22Rv1 (cell line): ENCODE data around the gene KLHL29.

Experiments
- H3K27ac ChIP-seq: fragments of 450-650 bp; 2 replicates; pipeline ENCODE4 v1.5.1; 2017
- CTCF ChIP-seq: fragments of 450-650 bp; IDR thresholded peaks from 2 replicates; pipeline ENCODE4 v1.5.1; 2017; ENCODE audit warnings: mild to moderate bottlenecking
- ZFX ChIP-seq: fragments of 450-650 bp; IDR thresholded peaks from 2 replicates; pipeline ENCODE4 v1.6.1; 2017; ENCODE audit warnings: antibody characterized with exemption, borderline replicate concordance

The KLHL29 gene

GRCh38 chr2:23692263-23692662, 307.3 kb downstream of the KLHL29 start:
- H3K27ac ChIP-seq, result no peak overlapping the region
- TF ChIP-seq ZFX (no peak), CTCF (no peak)

GRCh38 chr2:23692851-23693605, 308.0 kb downstream of the KLHL29 start:
- no peak overlapping the region for H3K27ac ChIP-seq
- TF ChIP-seq ZFX (no peak), CTCF (no peak)

GRCh38 chr2:23693606-23693951, 308.6 kb downstream of the KLHL29 start:
- TF ChIP-seq CTCF (no peak), ZFX (no peak)
- no peak overlapping the region for H3K27ac ChIP-seq

DNA sequence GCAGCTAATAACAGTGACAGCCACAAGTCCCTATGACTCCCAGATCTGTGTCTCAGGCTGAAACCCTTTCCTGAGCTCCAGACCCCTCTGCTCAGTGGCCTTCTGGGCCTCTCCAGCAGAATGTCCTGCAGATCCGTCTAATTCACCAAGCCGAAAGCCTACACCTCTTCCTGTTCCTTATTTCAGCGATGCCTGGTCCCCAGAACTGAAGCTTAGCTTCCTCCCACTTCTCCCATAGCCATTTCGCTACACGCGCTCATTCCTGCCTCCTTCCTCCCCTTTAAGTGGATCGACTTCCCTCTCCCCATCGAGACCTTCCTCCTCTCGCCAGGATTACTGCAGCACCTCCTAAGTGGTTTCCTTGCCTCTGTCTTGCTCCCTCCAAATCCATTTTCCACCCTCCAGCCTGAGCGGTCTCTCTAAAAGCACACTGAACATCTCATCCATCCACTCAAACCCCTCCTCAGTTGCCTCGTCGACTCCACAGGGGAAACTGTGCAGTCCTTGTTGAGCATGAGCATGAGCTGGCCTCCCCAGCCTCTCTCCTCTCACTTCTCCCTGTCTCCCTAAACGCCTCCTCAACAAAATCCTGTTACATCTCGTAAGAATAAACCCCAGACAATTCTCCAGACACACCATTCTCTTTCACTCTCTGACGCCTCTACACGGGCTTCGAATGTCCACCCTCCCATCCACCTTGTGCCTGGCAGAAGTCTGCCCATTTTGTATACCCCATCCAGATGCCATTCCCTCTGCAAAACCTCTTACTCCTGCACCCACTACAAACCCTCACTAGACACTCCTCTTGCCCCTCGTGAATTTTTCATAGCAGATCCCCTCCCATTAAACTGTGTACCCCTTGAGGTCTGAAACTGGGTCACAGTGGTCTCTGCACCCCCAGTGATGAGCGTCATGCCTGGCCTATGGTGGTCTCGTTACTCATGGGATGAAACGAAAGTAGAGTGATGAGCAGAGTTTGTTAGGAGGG, 309.4 kb downstream of the KLHL29 start:
- no peak overlapping the region for H3K27ac ChIP-seq
- no peak for TF ChIP-seq ZFX

DNA sequence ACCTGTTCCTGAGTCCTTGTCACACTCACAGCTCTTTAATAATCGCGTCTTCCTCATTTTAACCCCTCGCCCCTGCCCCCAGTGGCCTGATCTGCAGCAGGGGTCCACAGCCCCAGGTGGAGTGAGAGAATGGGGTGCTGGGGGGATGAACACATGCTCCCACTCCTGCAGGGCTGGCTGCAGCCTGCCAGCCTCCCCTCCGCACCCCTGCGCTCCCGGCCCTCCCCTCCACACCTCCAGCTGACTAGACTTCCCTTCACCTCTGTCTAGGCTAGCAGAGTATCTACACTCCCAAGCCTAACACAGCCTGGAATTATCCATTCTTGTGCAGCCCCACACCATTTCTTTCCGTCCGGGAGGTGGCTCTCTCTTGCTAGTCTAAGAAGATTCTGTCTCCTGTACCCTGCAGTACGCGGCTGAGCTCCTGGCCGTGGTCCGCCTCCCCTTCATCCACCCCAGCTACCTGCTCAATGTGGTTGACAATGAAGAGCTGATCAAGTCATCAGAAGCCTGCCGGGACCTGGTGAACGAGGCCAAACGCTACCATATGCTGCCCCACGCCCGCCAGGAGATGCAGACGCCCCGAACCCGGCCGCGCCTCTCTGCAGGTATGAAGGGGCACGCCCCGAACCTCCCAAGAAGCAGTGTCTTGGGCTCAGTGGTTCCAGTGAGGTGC, 310.4 kb downstream of the KLHL29 start:
- no peak overlapping the region for H3K27ac ChIP-seq
- TF ChIP-seq CTCF (no peak), ZFX (no peak)

DNA sequence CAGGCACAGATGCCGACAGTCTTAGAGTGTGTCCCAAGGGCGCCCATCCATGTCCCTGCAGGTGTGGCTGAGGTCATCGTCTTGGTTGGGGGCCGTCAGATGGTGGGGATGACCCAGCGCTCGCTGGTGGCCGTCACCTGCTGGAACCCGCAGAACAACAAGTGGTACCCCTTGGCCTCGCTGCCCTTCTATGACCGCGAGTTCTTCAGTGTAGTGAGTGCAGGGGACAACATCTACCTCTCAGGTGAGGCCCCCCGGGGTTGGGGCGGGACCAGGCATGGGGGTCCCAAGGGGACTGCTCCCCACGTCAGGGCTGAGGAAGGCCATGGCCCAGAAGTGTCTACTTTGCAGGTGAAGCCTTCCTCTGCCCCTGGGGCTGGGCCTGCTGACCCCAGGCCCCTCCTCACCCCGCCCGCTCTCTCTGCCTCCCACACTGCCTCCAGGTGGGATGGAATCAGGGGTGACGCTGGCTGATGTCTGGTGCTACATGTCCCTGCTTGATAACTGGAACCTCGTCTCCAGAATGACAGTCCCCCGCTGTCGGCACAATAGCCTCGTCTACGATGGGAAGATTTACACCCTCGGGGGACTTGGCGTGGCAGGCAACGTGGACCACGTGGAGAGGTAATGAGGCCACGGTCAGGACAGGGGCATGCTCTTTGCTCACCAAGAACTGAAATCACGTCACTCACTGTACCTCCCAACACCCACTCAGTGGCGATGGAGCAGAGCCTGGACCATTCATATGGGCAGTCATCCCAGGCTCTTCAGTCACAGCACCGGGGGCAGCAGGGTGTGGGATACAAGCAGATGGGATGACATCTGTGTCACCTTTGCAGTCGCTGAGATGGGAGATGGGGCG, 311.1 kb downstream of the KLHL29 start:
- TF ChIP-seq ZFX, result no peak
- no peak for TF ChIP-seq CTCF
- H3K27ac ChIP-seq, result no peak overlapping the region

DNA sequence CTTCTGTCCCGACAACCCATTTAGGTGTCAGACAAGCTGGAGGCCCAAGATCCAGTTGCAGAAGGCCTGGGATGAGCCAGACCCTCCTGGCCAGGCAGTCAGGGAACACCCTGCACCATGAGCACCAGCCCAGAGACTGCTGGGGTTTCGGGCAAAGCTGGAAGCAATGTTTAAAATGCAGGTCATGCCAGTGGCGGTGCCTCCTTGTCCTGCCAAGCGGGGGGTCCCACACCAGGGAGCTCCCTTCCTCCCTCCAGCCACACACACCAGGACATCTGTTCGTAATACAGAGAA, 311.7 kb downstream of the KLHL29 start:
- no peak for TF ChIP-seq CTCF
- TF ChIP-seq ZFX, result no peak
- H3K27ac ChIP-seq, result no peak overlapping the region
